Stimulated activated CD8-positive, alpha-beta memory T cell treated with anti-CD3 and anti-CD28 coated beads, Interleukin-4, amount 100 ng/mL, for 48 hours (primary cell): ENCODE data around the gene MZT2A.
"Not testable (repeated sequence)": the region's sequence is repeated elsewhere in the genome, so short reads cannot be mapped to it uniquely, and the experiment has no call there.

Experiments used
- DNase-seq: peaks from one replicate; pipeline ENCODE4 v3.0.0-alpha.2; 2020

MZT2A gene

GRCh38 chr2:131490616-131491468, 1.4 kb downstream of the MZT2A start:
- peak; percentile 46 for DNase-seq

- no peak for DNase-seq
Measured at GRCh38 chr2:131488306-131489205, 3.6 kb downstream of the MZT2A start.

GRCh38 chr2:131486201-131486902, 5.8 kb downstream of the MZT2A start:
- DNase-seq, result not testable (repeated sequence)

GRCh38 chr2:131484906-131485460, 7.2 kb downstream of the MZT2A start:
- DNase-seq, result not testable (repeated sequence)

- DNase-seq, result not testable (repeated sequence)
Measured at GRCh38 chr2:131483981-131484820, 8.0 kb downstream of the MZT2A start.

- DNase-seq, result not testable (repeated sequence)
Measured at GRCh38 chr2:131482506-131483155, 9.6 kb downstream of the MZT2A start.

- DNase-seq, result not testable (repeated sequence)
Measured at GRCh38 chr2:131480351-131480750, 11.8 kb downstream of the MZT2A start.

- not testable (repeated sequence) for DNase-seq
Measured at GRCh38 chr2:131478850-131479461, 13.2 kb downstream of the MZT2A start.

- not testable (repeated sequence) for DNase-seq
Measured at GRCh38 chr2:131478074-131478849, 13.9 kb downstream of the MZT2A start.

GRCh38 chr2:131477227-131477626, 15.0 kb downstream of the MZT2A start:
- not testable (repeated sequence) for DNase-seq

- DNase-seq, result not testable (repeated sequence)
Measured at GRCh38 chr2:131476363-131476762, 15.8 kb downstream of the MZT2A start.

GRCh38 chr2:131475831-131476230, 16.4 kb downstream of the MZT2A start, which contains the start of gene TUBA3D:
TSS of gene TUBA3D (plus strand) at chr2:131476119. CDS start at chr2:131476200, 81 bp downstream.
- no peak for DNase-seq

- not testable (repeated sequence) for DNase-seq
Measured at GRCh38 chr2:131473266-131473665, 18.9 kb downstream of the MZT2A start.

- DNase-seq, result not testable (repeated sequence)
Measured at GRCh38 chr2:131471624-131472023, 20.6 kb downstream of the MZT2A start.

GRCh38 chr2:131470944-131471343, 21.3 kb downstream of the MZT2A start:
- DNase-seq, result not testable (repeated sequence)

- not testable (repeated sequence) for DNase-seq
Measured at GRCh38 chr2:131467722-131468121, 24.5 kb downstream of the MZT2A start.

GRCh38 chr2:131454914-131455313, 37.3 kb downstream of the MZT2A start:
- not testable (repeated sequence) for DNase-seq

GRCh38 chr2:131451265-131451949, 40.8 kb downstream of the MZT2A start:
- DNase-seq, result not testable (repeated sequence)

- DNase-seq, result not testable (repeated sequence)
Measured at GRCh38 chr2:131447981-131448380, 44.2 kb downstream of the MZT2A start.
